GM12874 (cell line): ENCODE data around the gene ARHGAP1.

Experiments used
- TF ChIP-seq, protein P1 (sequence below): IDR thresholded peaks from 2 replicates; pipeline ENCODE4 v1.5.1; 2011; ENCODE audit warnings: low read depth, mild to moderate bottlenecking, control low read depth, low read length, moderate library complexity; ENCODE audit not compliant: insufficient read depth

Gene ARHGAP1

DNA sequence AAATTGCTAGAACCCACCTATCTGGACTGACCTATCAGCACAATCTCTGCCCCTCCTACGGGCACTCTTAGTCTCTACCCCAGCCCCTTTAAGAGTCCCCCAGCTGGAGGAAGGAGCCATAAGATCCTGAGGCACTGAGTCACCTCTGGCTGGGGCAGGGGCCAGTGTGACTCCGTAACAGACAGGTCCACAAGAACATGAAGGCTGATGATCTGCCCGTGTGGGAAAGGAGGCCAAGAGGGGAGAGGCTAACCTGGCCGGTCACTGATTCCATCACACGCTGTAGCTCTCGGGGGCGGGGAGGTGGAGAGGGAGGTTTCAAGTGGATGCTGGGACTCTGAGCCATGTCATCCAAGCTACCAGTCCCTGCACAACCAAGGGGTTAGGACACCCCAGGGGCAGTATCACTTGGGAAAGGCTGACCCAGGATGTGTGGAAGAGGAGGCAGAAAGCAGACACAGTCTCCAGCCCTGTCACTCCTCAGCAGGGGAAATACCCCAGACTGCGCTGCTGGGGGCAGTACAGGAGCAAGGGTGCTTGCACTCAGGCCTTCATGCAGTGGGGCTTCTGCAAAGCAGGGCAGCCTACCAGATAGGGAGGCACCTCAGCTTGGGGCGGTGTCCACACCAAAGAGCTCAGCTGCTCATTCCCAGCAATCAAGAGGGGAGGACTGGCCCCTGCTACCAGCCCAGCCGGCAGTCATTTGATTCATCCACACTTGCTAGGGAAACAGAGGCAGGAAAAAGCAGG, 22.3 kb downstream of the ARHGAP1 start:
- TF ChIP-seq, protein P1, sequence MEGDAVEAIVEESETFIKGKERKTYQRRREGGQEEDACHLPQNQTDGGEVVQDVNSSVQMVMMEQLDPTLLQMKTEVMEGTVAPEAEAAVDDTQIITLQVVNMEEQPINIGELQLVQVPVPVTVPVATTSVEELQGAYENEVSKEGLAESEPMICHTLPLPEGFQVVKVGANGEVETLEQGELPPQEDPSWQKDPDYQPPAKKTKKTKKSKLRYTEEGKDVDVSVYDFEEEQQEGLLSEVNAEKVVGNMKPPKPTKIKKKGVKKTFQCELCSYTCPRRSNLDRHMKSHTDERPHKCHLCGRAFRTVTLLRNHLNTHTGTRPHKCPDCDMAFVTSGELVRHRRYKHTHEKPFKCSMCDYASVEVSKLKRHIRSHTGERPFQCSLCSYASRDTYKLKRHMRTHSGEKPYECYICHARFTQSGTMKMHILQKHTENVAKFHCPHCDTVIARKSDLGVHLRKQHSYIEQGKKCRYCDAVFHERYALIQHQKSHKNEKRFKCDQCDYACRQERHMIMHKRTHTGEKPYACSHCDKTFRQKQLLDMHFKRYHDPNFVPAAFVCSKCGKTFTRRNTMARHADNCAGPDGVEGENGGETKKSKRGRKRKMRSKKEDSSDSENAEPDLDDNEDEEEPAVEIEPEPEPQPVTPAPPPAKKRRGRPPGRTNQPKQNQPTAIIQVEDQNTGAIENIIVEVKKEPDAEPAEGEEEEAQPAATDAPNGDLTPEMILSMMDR = no peak

DNA sequence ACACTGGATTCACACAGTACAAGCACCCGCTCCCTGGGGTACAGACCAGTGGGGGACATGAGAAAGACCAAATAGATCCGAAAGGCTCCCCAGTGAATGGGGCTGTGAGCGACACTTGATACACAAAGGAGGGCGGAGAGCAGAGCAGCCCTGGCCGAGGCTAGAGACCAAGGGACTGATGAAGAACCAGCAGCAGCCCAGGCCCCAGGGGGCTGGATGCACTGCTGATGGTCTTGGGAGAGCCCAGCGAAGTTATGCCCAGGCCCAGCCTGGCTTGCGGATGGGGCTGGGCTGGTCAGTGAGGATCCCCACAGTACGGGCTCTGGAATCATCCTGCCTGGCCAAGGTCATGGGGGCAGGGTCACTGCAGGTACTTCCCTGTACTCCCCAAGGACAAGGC, 23.2 kb downstream of the ARHGAP1 start:
- TF ChIP-seq, protein P1 = no peak

DNA sequence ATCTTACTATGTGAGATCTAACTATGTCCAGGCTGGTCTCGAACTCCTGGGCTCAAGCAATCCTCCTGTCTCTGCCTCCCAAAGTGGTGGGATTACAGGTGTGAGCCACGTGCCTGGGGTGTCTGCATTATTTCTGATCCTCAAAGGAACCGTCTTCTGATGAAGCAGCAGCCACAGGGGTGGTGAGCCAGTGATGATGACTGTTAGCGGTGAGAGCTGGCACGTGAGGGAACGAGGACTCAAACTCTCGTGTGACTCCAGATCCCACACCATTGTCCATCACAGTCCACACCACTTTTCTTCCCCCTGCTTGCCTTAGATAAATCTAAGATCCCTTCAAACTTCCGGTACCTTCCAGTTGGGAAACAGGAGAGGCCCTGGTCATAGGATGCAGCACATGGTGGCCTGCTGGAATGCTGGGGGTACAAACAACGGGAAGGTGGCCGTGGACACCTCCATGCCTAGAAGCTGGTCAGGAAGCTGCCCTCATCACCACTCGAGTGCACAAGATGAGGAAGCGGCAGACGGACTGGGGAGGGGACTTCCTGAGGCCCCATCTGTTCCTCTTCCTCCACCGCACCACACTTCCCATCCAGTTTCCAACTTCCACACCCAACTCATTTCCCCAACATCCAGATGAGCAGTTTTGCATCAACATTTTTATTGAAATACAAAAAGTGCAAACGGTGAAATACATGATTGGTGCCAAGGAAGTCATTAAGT, 23.8 kb downstream of the ARHGAP1 start:
- TF ChIP-seq, protein P1 = no peak

DNA sequence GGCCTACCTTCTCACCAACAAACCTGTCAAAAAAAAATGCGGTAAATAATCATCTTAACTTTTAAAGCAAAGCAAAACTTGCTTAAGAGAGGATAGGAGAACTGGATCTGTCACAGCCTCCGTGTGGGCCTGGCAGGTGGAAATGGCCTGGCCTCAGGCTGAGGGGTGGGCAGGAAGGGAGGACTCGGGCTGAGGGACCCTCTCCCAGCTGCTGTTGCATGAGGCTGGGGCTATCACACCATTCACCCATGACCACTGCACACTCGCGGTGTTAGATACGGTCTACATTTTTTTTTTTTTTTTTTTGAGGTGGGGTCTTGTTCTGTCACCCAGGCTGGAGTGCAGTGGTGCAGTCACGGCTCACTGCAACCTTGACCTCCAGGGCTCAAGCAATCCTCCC, 24.5 kb downstream of the ARHGAP1 start:
- TF ChIP-seq, protein P1 = no peak

DNA sequence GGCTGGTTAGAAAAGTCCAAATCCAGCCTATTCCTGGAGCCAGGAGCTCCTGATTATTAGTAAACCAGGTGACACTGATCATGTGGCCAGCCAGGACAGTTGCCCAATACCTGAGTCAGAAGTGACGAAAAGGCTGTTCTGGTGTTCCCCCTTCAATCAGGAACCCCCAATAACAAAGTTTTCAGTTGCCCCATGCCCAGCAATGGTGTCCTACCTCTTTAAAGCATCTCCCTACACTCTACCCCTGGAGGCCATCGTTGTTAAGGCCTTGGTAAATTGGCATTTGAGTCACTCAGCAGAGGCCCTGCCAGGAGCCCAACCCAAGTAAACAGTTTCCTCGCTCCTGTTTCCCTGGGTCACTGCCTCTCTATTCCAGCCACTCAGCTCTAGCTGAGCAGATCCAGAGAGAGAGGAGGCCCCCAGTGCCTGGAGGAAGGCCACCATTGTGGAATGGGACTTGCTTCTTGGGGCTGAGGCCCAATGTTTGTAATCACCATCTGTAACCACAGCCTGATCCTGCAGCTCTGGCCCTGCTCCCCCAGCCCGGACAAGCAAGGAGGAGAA, 25.0 kb downstream of the ARHGAP1 start:
- TF ChIP-seq, protein P1 = no peak

DNA sequence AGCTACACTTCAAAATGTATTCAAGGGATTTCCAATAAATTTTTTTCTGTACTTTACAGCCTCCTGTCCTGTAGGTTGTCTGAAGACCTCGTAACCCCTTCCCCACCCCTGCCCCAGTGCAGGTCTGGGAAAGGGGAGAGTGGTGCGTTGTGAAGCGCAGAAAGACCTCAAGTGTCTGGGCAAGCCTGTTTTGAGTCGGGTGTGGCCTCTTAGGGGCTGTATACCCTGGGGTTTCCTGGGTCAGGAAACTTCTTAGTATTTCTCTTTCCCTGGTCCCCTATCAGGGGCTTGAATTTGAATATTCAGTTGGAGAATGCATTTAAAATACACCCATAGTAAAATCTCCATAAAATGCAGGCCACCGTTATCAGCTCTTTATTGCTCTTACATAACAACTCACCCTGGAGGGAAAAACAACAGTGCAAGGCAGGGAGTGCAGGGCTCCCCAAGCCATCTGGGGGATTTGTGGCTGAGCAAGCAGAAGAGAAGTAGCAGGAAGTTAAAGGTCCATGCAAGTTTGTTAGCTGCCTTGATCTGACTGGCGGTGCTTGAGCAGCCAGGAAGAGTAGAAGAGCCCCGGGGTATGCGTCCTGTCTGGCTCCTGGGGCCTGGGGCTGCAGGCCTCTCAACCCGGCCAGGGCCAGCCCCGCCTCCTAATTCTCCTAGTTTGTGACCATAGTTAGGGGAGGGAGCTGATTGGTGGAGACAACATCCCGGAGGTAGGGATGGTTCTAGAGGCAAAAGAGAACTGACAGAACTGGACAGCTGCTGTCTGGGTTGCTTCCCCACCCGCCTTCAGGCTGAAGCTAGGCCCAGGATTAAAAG, 25.7 kb downstream of the ARHGAP1 start:
- TF ChIP-seq, protein P1 = no peak
